ENCODE results near the gene SLC10A3.
"Not testable (repeated sequence)": the region's sequence is repeated elsewhere in the genome, so short reads cannot be mapped to it uniquely, and the experiment has no call there.

The SLC10A3 gene

GRCh38 chrX:154507673-154508383 lies 17.4 kb upstream of the SLC10A3 start:
- H3K36me3 ChIP-seq (ENCODE audit: control insufficient read depth, insufficient read depth, low read length, severe bottlenecking) = peaks cover 11% of the 10 kb centered on the region
- peaks cover 7% of the 10 kb centered on the region for H3K9me3 ChIP-seq (ENCODE audit: control insufficient read depth, low read length)
- no peak for DNase-seq (ENCODE audit: low read depth)
- peaks cover 16% of the 10 kb centered on the region for H3K4me1 ChIP-seq (ENCODE audit: control insufficient read depth, insufficient read depth, low read length)
- H3K9ac ChIP-seq (ENCODE audit: low read length) = no peak overlapping the region
- H3K4me3 ChIP-seq (ENCODE audit: low read length) = no peak overlapping the region
- H3K27me3 ChIP-seq (replicated peaks; ENCODE audit: control insufficient read depth, insufficient read depth, low read length) = no peaks in the 10 kb centered on the region

GRCh38 chrX:154506483-154507332 lies 16.3 kb upstream of the SLC10A3 start:
- H3K4me3 ChIP-seq (ENCODE audit: low read length) = no peak overlapping the region
- peaks cover 16% of the 10 kb centered on the region for H3K4me1 ChIP-seq (ENCODE audit: control insufficient read depth, insufficient read depth, low read length)
- H3K9me3 ChIP-seq (ENCODE audit: control insufficient read depth, low read length) = peaks cover 7% of the 10 kb centered on the region
- H3K36me3 ChIP-seq (ENCODE audit: control insufficient read depth, insufficient read depth, low read length, severe bottlenecking) = peaks cover 11% of the 10 kb centered on the region
- H3K27me3 ChIP-seq (replicated peaks; ENCODE audit: control insufficient read depth, insufficient read depth, low read length) = no peaks in the 10 kb centered on the region
- peak overlapping the region; percentile 62 for H3K9ac ChIP-seq (ENCODE audit: low read length)
- DNase-seq (ENCODE audit: low read depth) = no peak

GRCh38 chrX:154505734-154506133 lies 15.3 kb upstream of the SLC10A3 start:
- Histone ChIP-seq H3K36me3 (ENCODE audit: control insufficient read depth, insufficient read depth, low read length, severe bottlenecking) (peaks cover 11% of the 10 kb centered on the region), H3K27me3 (replicated peaks; ENCODE audit: control insufficient read depth, insufficient read depth, low read length) (no peaks in the 10 kb centered on the region), H3K9me3 (ENCODE audit: control insufficient read depth, low read length) (peaks cover 7% of the 10 kb centered on the region), H3K9ac (ENCODE audit: low read length) (peak overlapping the region; percentile 62), H3K4me1 (ENCODE audit: control insufficient read depth, insufficient read depth, low read length) (peaks cover 16% of the 10 kb centered on the region), H3K4me3 (ENCODE audit: low read length) (no peak overlapping the region)
- peak; percentile 39 for DNase-seq (ENCODE audit: low read depth)

DNA sequence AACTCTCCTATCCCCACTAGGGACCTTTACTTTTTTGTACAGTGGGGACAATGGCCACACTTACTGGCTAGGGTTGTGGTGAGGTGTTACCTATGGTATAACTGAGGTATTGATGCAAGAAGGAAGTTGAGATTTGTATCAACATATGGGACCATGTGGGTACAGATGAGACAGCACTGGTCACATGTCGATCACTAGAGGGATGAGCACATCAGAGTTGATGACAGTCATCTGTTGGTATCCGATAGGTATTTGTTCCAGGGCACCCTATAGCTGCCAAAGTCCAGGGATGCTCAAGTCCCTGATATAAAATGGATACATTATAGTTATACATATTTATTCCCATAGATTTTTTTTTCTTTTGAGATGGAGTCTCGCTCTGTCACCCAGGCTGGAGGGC lies 12.6 kb upstream of the SLC10A3 start:
- Histone ChIP-seq H3K36me3 (ENCODE audit: control insufficient read depth, insufficient read depth, low read length, severe bottlenecking) (no peaks in the 10 kb centered on the region), H3K4me3 (ENCODE audit: low read length) (no peak overlapping the region), H3K4me1 (ENCODE audit: control insufficient read depth, insufficient read depth, low read length) (peaks cover 16% of the 10 kb centered on the region), H3K9me3 (ENCODE audit: control insufficient read depth, low read length) (no peaks in the 10 kb centered on the region), H3K27me3 (replicated peaks; ENCODE audit: control insufficient read depth, insufficient read depth, low read length) (no peaks in the 10 kb centered on the region), H3K9ac (ENCODE audit: low read length) (no peak overlapping the region)
- no peak for DNase-seq (ENCODE audit: low read depth)

DNA sequence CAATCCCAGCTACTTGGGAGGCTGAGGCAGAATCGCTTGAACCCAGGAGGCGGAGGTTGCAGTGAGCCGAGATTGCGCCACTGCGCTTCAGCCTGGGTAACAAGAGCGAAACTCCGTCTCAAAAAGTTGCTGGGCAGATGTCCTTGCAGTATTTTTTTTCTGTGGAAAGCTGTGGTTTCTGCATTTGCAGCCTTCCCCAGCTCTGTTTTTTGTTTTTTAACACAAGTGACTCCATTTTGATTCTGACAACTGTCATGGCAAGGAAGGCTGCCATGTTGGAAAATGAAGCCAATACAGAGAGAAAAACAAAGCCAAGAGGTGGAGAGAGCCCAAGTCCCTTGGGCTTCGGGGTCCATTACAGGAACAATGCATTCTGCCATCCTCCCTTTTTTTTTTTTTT lies 11.7 kb upstream of the SLC10A3 start:
- DNase-seq (ENCODE audit: low read depth) = no peak
- no peak overlapping the region for H3K9ac ChIP-seq (ENCODE audit: low read length)
- H3K36me3 ChIP-seq (ENCODE audit: control insufficient read depth, insufficient read depth, low read length, severe bottlenecking) = no peaks in the 10 kb centered on the region
- no peaks in the 10 kb centered on the region for H3K9me3 ChIP-seq (ENCODE audit: control insufficient read depth, low read length)
- no peak overlapping the region for H3K4me3 ChIP-seq (ENCODE audit: low read length)
- no peaks in the 10 kb centered on the region for H3K27me3 ChIP-seq (replicated peaks; ENCODE audit: control insufficient read depth, insufficient read depth, low read length)
- H3K4me1 ChIP-seq (ENCODE audit: control insufficient read depth, insufficient read depth, low read length) = peaks cover 16% of the 10 kb centered on the region

- not testable (repeated sequence) for H3K36me3 ChIP-seq (ENCODE audit: control insufficient read depth, insufficient read depth, low read length, severe bottlenecking)
- H3K4me1 ChIP-seq (ENCODE audit: control insufficient read depth, insufficient read depth, low read length) = peaks cover 15% of the 10 kb centered on the region
Measured at GRCh38 chrX:154501423-154501822, 11.0 kb upstream of the SLC10A3 start.

DNA sequence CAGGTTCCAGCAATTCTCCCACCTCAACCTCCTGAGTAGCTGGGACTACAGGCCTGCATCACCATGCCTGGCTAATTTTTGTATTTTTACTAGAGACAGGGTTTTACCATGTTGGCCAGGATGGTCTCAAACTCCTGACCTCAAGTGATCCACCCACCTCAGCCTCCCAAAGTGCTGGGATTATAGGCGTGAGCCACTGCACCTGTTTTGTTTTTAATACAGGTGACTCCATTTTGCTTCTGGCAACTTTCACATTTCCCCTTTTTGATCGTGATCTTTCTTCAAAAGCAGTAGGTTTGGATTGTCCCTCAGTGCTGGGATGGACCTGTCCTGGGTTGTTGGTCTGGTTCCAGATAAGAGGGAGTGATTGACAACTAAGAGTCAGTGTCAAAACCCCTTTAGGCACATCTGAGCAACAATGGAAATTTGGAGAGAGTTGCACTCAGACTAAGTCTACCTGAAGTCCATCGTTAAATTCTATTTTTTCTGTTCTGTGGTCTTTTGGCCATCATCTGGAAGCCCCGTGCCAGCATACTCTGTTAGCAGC lies 6.2 kb upstream of the SLC10A3 start:
- H3K4me3 ChIP-seq (ENCODE audit: low read length); H3K9ac ChIP-seq (ENCODE audit: low read length); H3K4me1 ChIP-seq (ENCODE audit: control insufficient read depth, insufficient read depth, low read length); H3K36me3 ChIP-seq (ENCODE audit: control insufficient read depth, insufficient read depth, low read length, severe bottlenecking); DNase-seq (ENCODE audit: low read depth); H3K27me3 ChIP-seq (replicated peaks; ENCODE audit: control insufficient read depth, insufficient read depth, low read length); H3K9me3 ChIP-seq (ENCODE audit: control insufficient read depth, low read length): not testable (repeated sequence)

More at GRCh38 chrX:154501423-154501822, 11.0 kb upstream of the SLC10A3 start:
- not testable (repeated sequence) for H3K27me3 ChIP-seq (replicated peaks; ENCODE audit: control insufficient read depth, insufficient read depth, low read length); H3K4me3 ChIP-seq (ENCODE audit: low read length); H3K9me3 ChIP-seq (ENCODE audit: control insufficient read depth, low read length); DNase-seq (ENCODE audit: low read depth); H3K9ac ChIP-seq (ENCODE audit: low read length)

DNA sequence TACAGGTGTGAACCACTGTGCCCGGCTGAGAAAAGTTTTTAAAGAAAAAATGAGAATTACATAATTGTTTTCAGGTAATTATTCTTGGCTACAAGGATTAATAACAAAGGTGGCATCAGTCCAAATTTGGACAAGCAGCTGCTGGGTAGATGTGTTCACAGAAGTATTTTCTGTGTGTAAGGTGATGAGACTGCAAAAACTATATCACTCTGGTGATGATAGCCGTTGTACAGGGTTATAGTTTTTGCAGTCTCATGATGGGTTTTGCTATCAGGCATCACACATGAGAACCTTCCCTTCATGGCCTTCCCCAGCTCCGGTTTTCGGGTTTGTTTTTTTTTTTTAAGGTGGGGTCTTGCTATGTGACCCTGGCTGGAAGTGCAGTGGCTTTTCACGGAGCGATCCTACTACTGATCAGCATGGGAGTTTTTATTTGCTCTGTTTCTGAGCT lies 5.1 kb upstream of the SLC10A3 start:
- Histone ChIP-seq H3K4me3 (ENCODE audit: low read length) (no peak overlapping the region), H3K9ac (ENCODE audit: low read length) (no peak overlapping the region), H3K4me1 (ENCODE audit: control insufficient read depth, insufficient read depth, low read length) (no peaks in the 10 kb centered on the region), H3K27me3 (replicated peaks; ENCODE audit: control insufficient read depth, insufficient read depth, low read length) (peaks cover 4% of the 10 kb centered on the region), H3K36me3 (ENCODE audit: control insufficient read depth, insufficient read depth, low read length, severe bottlenecking) (no peaks in the 10 kb centered on the region), H3K9me3 (ENCODE audit: control insufficient read depth, low read length) (no peaks in the 10 kb centered on the region)
- DNase-seq (ENCODE audit: low read depth) = no peak

- Histone ChIP-seq H3K4me1 (ENCODE audit: control insufficient read depth, insufficient read depth, low read length) (no peaks in the 10 kb centered on the region), H3K36me3 (ENCODE audit: control insufficient read depth, insufficient read depth, low read length, severe bottlenecking) (no peaks in the 10 kb centered on the region), H3K4me3 (ENCODE audit: low read length) (no peak overlapping the region), H3K9me3 (ENCODE audit: control insufficient read depth, low read length) (no peaks in the 10 kb centered on the region), H3K27me3 (replicated peaks; ENCODE audit: control insufficient read depth, insufficient read depth, low read length) (peaks cover 4% of the 10 kb centered on the region), H3K9ac (ENCODE audit: low read length) (no peak overlapping the region)
- DNase-seq (ENCODE audit: low read depth) = no peak
Measured at GRCh38 chrX:154494715-154495114, 4.3 kb upstream of the SLC10A3 start.

DNA sequence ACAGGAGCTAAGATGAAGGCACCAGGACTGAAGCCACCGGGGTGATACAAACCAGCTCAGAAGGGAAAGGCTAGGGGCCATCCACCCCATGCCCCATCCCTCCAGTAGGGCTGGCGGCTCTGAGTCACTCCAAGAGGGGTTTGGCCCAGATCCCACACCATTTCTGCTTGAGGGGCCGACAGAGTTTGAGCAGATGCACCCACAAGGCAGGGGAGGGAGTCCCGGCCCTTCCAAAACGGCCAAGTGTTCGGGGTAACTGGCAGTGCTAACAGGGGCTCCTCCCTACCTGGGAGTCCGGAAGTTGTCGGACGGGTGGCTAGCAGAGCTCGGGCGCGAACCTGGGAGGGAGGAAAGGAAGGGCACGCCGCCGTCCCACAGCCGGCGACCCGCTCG lies 412 bp downstream of the SLC10A3 start:
- Histone ChIP-seq H3K36me3 (ENCODE audit: control insufficient read depth, insufficient read depth, low read length, severe bottlenecking) (peaks cover 10% of the 10 kb centered on the region), H3K9me3 (ENCODE audit: control insufficient read depth, low read length) (no peaks in the 10 kb centered on the region), H3K4me1 (ENCODE audit: control insufficient read depth, insufficient read depth, low read length) (peaks cover 9% of the 10 kb centered on the region), H3K4me3 (ENCODE audit: low read length) (peak overlapping the region; percentile 84), H3K9ac (ENCODE audit: low read length) (peak overlapping the region; percentile 88), H3K27me3 (replicated peaks; ENCODE audit: control insufficient read depth, insufficient read depth, low read length) (peaks cover 4% of the 10 kb centered on the region)
- DNase-seq (ENCODE audit: low read depth) = peak; percentile 51

- peaks cover 13% of the 10 kb centered on the region for H3K4me1 ChIP-seq (ENCODE audit: control insufficient read depth, insufficient read depth, low read length)
- no peak for DNase-seq (ENCODE audit: low read depth)
- H3K9ac ChIP-seq (ENCODE audit: low read length) = peak overlapping the region; percentile 88
- peaks cover 12% of the 10 kb centered on the region for H3K36me3 ChIP-seq (ENCODE audit: control insufficient read depth, insufficient read depth, low read length, severe bottlenecking)
- no peaks in the 10 kb centered on the region for H3K9me3 ChIP-seq (ENCODE audit: control insufficient read depth, low read length)
- H3K27me3 ChIP-seq (replicated peaks; ENCODE audit: control insufficient read depth, insufficient read depth, low read length) = peaks cover 4% of the 10 kb centered on the region
- H3K4me3 ChIP-seq (ENCODE audit: low read length) = peak overlapping the region; percentile 84
Measured at GRCh38 chrX:154489182-154489581, 1.2 kb downstream of the SLC10A3 start.
